Kidney epithelial cell (primary cell): ENCODE data around the gene PDE2A. TPM values are rescaled to one million over a fixed set of nuclear protein-coding genes. Genes with fewer than 3 reads are reported as not detected.

Experiments
- DNase-seq: peaks from one replicate; pipeline ENCODE4 v3.0.0-alpha.2; 2010; ENCODE audit warnings: low read depth
- H3K27me3 ChIP-seq: 2 replicates; pipeline ENCODE4 v1.6.0; 2011; ENCODE audit warnings: low read length; ENCODE audit not compliant: control insufficient read depth, insufficient read depth
- H3K36me3 ChIP-seq: 2 replicates; pipeline ENCODE4 v1.5.1; 2011; ENCODE audit warnings: low read length; ENCODE audit not compliant: control insufficient read depth, insufficient read depth
- H3K4me3 ChIP-seq: 2 replicates; pipeline ENCODE4 v1.5.1; 2011; ENCODE audit warnings: low read depth, mild to moderate bottlenecking, control low read depth, low read length
- total RNA-seq: library from RNA; depleted of rRNA; stranded (reverse); fragments of >200 nt; gene quantifications from 2 replicates; pipeline ENCODE4 v1.2.3, GENCODE V29; 2015
- TF ChIP-seq, protein P1 (sequence below): IDR thresholded peaks from 2 replicates; pipeline ENCODE4 v1.5.1; 2011; ENCODE audit warnings: mild to moderate bottlenecking, moderate library complexity, low read length, control low read depth, inconsistent platforms; ENCODE audit not compliant: insufficient read depth, poor library complexity, severe bottlenecking

The PDE2A gene
- total RNA-seq, 1 donor from 2014 or later: 4.3 TPM

DNA sequence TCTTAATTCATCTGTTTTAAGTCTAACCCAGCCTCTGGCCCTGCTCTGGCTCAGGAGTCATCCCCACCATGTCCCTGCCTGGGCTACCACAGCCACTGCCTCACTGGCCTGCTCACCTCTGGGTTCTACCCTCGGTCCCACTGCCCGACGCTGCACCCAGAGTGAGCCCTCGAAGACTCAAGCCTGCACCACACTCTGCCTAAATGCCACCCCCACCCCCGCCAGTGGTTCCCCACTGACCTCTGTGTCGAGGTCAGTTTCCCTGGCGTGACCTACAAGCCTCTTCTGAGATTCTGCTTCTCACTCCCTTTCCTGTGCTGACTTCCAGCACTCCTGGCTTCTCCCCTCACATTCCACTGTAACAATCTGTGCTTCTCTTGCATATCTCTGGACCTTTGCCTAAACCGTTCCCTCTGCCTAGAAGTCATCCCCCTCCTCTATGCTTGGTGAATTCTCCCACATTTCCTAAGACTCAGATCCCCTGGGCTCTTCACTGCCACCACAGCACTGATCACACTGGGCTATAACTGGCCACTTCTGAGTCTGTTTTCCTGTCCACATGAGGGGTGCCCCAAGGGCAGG, 12.5 kb upstream of the PDE2A start:
- Histone ChIP-seq H3K27me3 (no peaks in the 10 kb centered on the region), H3K4me3 (no peak overlapping the region), H3K36me3 (no peaks in the 10 kb centered on the region)
- TF ChIP-seq, protein P1, sequence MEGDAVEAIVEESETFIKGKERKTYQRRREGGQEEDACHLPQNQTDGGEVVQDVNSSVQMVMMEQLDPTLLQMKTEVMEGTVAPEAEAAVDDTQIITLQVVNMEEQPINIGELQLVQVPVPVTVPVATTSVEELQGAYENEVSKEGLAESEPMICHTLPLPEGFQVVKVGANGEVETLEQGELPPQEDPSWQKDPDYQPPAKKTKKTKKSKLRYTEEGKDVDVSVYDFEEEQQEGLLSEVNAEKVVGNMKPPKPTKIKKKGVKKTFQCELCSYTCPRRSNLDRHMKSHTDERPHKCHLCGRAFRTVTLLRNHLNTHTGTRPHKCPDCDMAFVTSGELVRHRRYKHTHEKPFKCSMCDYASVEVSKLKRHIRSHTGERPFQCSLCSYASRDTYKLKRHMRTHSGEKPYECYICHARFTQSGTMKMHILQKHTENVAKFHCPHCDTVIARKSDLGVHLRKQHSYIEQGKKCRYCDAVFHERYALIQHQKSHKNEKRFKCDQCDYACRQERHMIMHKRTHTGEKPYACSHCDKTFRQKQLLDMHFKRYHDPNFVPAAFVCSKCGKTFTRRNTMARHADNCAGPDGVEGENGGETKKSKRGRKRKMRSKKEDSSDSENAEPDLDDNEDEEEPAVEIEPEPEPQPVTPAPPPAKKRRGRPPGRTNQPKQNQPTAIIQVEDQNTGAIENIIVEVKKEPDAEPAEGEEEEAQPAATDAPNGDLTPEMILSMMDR: no peak
- no peak for DNase-seq

DNA sequence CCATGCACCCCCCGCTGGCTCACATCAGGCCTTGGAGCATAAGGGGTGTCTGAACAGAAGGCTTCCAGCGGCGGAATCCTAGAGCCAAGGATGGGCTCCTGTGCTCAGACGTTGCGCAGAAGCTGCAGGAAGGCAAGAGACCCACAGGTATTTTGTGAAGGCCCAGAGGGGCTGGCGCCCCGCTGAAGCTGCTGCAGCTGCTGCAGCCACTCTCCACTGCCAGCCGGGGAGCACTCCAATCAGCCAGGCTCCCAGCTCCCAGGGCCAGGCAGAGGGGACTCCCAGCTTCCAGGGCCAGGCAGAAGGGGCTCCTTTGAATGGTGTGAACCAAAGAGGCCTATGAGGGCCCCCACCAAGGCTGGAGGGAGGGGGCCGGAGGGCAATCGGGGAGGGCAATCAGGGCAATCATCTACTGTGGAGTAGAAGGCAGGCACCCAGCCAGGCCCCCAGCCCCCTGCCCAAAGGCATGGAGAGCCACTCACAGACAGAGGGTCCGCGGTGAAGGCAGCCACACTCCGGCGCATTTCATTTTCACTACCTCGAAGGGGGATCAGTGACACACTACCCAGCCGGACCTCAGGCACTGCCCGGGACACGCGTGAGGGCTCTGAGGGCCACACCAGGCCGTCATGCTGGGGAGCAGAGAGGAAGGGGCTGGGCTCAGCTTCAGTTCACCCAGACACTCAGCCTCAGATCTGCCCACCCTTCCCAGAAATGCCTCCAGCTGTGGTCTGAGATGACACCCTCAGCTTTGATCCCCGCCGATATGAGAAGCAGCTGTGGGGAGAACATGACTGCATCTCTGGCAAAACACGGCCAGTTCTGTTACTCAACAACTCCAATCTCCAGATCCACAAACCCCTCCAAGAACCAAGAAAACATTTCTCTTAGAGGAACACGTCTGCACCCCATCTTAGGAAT, 11.6 kb upstream of the PDE2A start:
- Histone ChIP-seq H3K36me3 (no peaks in the 10 kb centered on the region), H3K27me3 (peaks cover 7% of the 10 kb centered on the region), H3K4me3 (no peak overlapping the region)
- TF ChIP-seq, protein P1: no peak
- no peak for DNase-seq

DNA sequence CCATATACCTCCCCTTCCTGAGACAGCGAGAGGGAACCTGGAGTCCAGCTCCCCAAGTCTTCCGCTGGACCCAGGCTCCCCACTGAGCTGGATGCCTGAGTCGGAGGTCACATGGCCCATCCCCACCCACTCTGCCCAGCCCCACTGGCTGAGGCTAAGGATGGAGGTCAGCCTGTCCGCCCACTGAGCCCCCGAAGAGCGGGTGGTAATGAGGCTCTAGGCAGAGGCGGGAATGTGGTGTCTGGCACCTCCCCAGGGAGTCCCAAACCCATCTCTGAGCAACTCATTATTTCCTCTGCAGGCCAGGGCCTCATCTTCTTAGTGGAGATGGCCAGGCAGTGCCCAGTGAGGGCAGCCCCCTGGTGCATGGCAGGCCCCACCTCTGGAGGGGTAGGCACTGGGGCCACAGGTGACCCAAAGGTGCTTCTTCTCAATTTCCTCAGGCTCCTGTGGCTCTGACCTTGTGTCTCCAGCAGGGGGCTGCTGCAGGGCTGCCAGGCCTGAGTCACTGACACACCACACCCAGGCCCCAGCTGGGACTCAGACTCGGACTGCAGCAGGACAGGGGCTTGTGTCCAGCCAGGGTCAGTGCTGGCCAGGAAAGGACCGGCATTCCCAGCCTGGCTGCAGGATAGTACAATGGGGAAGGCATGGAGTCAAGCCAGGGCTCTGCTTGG, 10.2 kb upstream of the PDE2A start:
- H3K27me3 ChIP-seq: peaks cover 21% of the 10 kb centered on the region
- DNase-seq: no peak
- TF ChIP-seq, protein P1: peak; percentile 86
- H3K4me3 ChIP-seq: no peak overlapping the region
- no peaks in the 10 kb centered on the region for H3K36me3 ChIP-seq

DNA sequence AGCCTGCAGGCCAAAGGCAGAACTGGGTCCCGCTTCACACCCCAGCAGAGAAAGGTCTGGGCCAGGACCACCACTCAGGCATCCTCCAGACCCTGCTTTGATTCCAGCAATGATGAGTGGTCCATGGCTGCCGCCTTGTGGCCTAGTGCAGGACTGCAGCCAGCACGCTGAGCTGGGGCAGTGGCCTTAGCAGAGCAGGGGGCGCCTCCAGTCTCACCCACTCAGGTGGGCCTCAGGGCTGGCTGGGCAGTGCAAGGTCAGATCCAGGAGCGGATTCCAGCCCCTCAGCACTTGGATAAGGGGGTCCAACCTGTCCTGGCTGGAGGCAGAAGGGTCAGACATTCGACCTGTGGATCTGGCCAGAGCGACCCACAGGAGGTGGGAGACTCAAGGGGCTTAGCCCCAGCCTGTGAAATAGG, 9.6 kb upstream of the PDE2A start:
- Histone ChIP-seq H3K4me3 (no peak overlapping the region), H3K27me3 (peaks cover 27% of the 10 kb centered on the region), H3K36me3 (no peaks in the 10 kb centered on the region)
- no peak for DNase-seq
- TF ChIP-seq, protein P1: peak; percentile 98

DNA sequence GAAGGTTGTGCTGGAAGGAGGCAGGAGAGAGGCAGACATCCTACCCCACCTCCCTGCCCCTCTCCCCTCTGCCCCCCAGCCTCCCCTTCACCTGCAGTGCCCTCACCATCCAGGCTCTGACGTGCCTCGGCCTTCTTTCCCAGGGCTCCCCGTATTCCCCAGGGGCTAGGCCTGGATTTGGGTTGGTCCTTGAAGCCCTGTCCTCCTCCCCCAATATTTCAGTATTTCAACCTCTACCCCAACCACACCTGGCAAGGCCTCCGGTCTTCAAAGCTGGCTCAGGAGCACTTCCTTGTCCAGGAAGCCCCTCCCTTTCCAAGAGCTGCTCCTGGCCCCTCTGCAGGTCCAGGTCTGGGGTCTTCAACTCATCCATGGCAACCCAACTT, 8.6 kb upstream of the PDE2A start:
- peaks cover 36% of the 10 kb centered on the region for H3K27me3 ChIP-seq
- no peak overlapping the region for H3K4me3 ChIP-seq
- no peaks in the 10 kb centered on the region for H3K36me3 ChIP-seq
- no peak for DNase-seq
- TF ChIP-seq, protein P1: no peak
